T-helper 22 cell (primary cell): Measurements from ENCODE around the gene OSMR.
"Not testable (repeated sequence)": the region's sequence is repeated elsewhere in the genome, so short reads cannot be mapped to it uniquely, and the experiment has no call there.

Experiments
- DNase-seq: peaks from one replicate; pipeline ENCODE4 v3.0.0-alpha.2; 2020; ENCODE audit warnings: low read depth

Gene OSMR

GRCh38 chr5:38831117-38831516 is 14.7 kb upstream of the OSMR start:
- no peak for DNase-seq

GRCh38 chr5:38831909-38832308 is 13.9 kb upstream of the OSMR start:
- DNase-seq, result no peak

GRCh38 chr5:38832810-38833209 is 13.0 kb upstream of the OSMR start:
- no peak for DNase-seq

- no peak for DNase-seq
Observed at GRCh38 chr5:38835887-38836286, 9.9 kb upstream of the OSMR start.

- DNase-seq, result no peak
Observed at GRCh38 chr5:38837416-38837815, 8.4 kb upstream of the OSMR start.

- no peak for DNase-seq
Observed at GRCh38 chr5:38837932-38838331, 7.9 kb upstream of the OSMR start.

GRCh38 chr5:38843665-38844064 is 2.1 kb upstream of the OSMR start:
- no peak for DNase-seq

- no peak for DNase-seq
Observed at GRCh38 chr5:38846379-38847011, 683 bp downstream of the OSMR start.

- DNase-seq, result no peak
Observed at GRCh38 chr5:38847559-38848347, 1.9 kb downstream of the OSMR start.

GRCh38 chr5:38848637-38849036 is 2.8 kb downstream of the OSMR start:
- DNase-seq, result no peak

GRCh38 chr5:38851640-38852039 is 5.8 kb downstream of the OSMR start:
- not testable (repeated sequence) for DNase-seq

GRCh38 chr5:38853753-38854470 is 8.1 kb downstream of the OSMR start:
- DNase-seq, result no peak

- no peak for DNase-seq
Observed at GRCh38 chr5:38854907-38855306, 9.1 kb downstream of the OSMR start.

GRCh38 chr5:38856660-38857059 is 10.8 kb downstream of the OSMR start:
- no peak for DNase-seq

- no peak for DNase-seq
Observed at GRCh38 chr5:38858839-38859238, 13.0 kb downstream of the OSMR start.

- not testable (repeated sequence) for DNase-seq
Observed at GRCh38 chr5:38861986-38862770, 16.4 kb downstream of the OSMR start.

- no peak for DNase-seq
Observed at GRCh38 chr5:38866362-38867031, 20.7 kb downstream of the OSMR start.

- no peak for DNase-seq
Observed at GRCh38 chr5:38867032-38867398, 21.2 kb downstream of the OSMR start.

GRCh38 chr5:38867416-38867815 is 21.6 kb downstream of the OSMR start:
- DNase-seq, result no peak

- DNase-seq, result no peak
Observed at GRCh38 chr5:38870595-38870994, 24.8 kb downstream of the OSMR start.

- no peak for DNase-seq
Observed at GRCh38 chr5:38871058-38871605, 25.3 kb downstream of the OSMR start.
